Effector CD4-positive, alpha-beta T cell (primary cell): ENCODE measurements around the gene RASL10A.

Source experiments
- DNase-seq: peaks from one replicate; pipeline ENCODE4 v3.0.0-alpha.2; 2020

Gene RASL10A

DNA sequence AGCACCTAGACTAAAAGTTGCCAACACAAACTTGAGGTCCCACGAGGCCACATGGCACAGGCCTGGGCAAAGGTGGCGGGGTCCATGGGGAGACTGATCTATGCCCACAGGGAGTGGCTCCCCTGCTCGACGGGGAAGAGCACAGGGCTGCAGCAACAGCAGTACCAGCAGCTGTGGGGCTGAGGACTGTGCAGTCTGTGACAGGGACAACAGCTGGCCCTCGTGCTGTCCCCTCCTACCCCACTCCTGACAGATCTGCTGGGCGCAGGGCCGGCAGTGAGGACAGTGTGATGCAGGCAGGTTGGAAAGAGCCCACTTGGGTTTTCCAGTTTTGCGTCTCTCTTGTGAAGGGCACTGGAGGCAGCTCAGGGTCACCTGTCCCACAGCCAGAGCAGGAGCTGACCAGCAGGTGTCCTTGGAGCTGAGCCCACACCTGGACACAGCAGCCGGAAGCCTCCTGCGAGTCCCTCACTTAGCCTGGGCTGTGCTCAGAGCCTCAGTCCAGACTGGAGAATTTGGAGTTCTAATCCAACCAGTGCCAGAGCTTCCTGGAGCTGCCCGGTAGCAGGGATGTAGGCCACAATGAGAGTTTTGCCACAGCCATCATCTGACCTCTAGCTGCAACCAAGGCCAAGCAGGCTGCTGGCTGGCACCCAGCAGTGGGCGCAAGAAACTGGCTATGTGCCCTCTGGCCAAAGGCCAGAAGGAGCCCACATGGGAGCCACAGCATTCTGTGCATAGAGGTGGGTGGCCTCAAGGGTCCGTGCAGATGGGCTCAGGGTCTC lies 12.6 kb downstream of the RASL10A start:
- no peak for DNase-seq

DNA sequence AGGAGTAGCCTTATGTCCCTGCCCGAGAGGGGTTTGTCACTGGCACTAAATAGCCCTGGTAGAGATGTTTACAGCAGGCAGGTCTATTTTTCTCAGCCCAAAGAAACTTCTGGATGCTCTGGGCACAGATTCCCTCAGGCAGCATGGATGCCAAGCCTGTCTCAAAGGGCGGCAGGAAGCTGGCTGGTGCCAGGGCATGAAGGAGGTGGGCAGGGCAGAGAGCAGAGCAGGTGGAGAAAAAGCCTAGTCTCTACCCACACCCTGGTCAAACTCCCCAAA lies 13.2 kb downstream of the RASL10A start:
- no peak for DNase-seq

DNA sequence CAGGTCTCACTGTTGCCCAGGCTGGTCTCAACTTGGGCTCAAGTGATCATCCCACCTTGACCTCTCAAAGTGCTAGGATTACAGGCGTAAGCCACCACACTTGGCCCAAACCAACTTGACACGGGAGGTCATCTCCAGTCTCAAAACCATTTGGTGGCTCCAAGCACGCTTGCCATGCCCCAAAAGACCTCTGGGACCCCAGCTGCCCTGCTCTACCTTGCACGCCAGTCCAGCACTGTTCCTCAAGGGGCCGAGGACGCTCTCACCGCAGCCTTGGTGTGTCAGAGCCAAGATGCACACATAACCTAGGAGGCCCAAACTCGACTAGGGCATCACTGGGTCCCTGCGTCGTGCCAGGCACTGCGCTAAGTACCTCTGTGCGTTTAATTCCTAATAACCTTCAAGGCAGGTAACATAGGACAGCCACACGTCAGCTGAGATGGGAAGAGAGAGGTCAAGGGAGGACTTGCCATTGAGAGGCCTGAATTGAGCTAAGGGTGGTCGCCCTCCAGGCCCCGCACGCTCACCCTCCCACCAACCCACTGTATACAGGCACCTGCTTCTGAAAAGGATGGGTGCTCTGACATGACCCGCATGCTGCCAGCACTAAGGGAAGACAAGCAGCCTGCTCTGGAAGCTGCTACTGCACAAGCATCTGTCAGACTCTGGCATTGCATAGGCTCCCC lies 13.6 kb downstream of the RASL10A start:
- DNase-seq: no peak

DNA sequence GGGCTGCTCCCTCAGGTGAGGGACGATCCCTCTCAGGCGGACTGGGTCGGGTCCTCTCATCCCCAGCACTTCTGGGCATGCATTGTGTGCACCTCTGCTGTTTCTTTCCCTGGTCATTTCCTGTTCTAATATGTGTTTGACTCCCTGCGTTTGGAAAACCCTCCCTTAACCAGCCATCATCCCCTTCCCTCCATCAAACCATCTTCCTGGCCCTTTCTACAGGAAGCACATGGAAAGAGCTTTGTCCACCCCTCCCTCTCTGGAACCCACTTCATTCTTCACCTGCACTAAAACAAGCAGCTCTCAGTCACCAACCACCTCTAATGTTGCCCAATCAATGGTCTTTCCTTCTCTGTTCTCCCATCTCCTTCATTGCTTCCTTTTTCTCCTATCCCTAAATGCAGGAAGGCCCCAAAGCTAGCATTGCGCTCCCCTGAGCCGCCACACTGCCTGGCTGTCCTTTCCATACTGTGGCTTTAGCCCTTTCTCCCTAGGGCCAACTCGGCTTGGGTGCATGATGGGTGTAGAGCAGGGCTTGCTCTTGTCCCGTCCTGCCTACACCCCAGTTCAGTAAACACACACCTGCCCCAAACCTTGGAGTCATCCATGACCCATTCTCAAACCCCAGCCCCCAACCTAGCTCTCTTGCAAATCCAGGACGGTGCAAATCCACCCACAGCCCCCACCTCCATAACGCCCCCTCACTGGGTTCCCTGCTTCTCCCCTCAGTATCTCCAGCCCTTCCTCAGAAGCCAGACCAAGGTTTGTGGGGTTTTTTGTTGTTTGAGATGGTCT lies 14.5 kb downstream of the RASL10A start:
- DNase-seq: no peak

DNA sequence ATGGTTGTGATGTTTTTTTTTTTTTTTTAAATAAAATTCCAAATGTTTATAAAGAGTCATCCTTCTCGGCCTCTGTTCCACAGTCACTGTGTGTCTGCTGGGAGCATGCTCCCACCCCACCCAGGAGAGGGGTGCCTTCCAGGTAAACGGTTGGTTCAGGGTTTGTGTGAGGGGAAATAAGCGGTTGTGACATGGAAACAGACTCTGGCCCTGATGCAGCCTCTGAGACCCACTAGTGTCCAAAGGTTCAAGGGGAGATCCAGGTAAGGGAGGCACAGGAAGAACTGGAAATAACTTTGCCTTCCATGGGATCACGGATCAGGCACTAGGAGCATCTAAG lies 15.1 kb downstream of the RASL10A start:
- no peak for DNase-seq

DNA sequence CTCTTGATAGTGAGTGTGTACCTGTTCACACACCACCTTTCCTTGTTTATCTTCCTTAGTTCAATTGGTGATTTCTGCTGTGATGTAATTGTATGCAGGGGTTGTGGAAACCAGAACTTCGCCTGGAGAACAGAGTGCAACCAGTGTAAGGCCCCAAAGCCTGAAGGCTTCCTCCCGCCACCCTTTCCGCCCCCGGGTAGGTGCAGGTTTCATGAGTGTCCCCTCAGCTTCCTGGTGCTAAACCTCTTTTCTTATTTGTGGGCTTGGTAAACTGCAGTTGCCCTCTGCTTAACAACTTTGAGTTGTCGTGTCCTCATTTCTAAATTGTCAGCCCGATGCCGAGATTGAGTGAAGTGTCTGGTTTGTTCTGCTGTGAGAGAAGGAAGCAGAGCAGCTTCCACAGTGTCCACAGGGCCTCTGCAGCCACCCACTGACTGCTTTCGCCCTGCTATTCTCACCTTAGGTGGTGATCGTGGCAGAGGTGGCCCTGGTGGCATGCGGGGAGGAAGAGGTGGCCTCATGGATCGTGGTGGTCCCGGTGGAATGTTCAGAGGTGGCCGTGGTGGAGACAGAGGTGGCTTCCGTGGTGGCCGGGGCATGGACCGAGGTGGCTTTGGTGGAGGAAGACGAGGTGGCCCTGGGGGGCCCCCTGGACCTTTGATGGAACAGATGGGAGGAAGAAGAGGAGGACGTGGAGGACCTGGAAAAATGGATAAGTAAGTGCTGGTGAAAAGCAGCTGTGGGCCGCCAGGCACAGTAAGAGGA lies 16.2 kb downstream of the RASL10A start:
- no peak for DNase-seq

DNA sequence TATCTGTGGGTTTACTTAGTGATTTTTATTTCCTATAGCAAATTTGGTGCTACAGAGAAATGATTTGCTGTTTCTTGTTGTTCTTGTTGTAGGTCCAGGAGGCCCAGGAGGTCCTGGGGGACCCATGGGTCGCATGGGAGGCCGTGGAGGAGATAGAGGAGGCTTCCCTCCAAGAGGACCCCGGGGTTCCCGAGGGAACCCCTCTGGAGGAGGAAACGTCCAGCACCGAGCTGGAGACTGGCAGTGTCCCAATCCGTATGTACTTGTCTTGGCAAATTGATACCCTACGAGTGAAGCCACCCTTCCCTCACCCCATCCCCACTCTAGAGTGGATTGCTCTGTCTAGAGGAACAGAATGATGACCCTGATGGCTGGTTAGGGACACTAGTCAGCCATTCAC lies 16.9 kb downstream of the RASL10A start:
- no peak for DNase-seq

DNA sequence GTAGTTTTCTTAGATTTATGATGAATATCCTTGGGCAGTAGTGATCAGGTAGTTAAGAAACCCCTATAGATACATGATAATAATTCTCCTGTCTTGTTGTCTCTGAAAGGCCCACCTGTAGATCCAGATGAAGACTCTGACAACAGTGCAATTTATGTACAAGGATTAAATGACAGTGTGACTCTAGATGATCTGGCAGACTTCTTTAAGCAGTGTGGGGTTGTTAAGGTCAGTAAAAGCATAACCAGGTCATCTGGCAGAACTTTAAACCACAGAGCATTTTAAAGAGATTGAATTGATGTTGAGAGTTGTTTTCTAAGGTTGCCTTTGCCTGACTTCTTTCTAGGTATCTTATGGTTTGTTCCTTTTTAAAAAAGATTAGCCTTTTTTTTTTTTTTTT lies 23.1 kb downstream of the RASL10A start:
- no peak for DNase-seq

DNA sequence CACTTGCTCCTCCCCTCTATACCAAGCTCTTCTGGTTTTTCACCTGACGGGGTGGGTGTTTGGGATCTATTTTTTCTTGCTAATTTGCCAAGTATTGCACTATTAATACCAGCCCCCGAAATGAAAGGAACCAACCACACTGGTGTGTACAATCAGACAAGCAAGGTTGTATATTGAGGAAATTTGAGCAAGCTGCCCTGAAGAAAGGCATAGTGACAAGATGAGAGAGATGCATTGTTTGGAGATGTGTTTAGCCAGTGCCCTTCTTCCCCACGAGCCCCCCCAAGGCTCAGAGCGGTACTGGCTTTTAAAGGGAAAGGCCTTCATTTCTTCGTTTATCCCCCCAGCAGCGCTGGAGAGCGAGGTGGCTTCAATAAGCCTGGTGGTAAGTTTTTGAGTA lies 24.3 kb downstream of the RASL10A start:
- no peak for DNase-seq

DNA sequence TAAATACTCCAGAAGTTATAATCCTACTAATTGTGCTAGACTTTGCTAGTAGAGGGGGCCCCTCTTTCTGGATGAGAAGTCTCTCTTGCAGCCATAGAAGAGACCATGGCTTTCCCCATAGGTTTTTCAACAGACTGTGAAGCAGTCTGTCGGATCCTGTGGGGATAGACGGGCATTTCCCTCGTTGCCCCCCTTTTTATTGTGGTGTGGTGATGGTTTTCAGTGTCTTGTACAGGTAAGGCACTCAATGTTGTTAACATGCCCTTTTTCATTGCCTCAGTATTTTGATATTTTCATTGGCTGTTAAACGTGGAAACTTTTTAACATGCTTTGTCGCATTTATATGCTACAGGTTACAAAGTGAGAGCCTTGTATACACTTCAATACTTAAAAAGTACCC lies 25.4 kb downstream of the RASL10A start:
- no peak for DNase-seq

DNA sequence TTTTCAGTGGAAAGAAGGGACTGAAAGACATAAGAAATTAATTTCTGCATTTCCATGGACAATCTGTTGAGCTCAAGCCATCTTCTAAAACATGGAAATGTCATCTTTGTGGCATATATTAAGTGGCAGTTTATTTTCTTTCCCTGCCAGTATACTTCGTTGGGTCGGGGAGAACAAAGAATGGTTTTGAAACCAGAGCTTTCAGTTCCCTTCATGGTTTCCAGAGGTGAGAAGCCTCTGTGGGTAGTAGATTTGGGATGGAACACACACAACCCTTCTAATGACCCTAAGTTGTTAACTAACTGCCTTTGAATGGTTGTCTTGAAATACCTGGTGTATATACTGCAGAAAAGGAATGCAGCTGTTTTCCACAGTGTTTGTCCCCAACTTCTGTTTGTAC lies 26.7 kb downstream of the RASL10A start:
- DNase-seq: no peak

DNA sequence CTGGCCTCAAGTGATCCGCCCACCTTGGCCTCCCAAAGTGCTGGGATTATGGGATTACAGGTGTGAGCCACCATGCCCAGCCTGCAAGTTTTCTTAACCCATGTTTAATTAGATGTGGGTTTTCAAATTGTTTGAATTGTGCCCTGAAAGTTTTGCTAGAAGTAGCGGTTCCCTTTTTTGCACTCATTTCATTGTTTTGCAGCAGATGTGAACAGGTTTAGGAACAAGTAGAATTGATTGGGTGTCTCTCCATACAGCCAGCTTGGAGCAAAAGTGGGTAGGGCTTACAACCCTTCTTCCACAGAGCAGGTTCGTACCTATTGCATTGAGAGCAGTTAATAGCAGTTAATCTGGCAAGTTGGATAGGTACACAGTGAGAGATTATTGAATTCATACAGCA lies 31.3 kb downstream of the RASL10A start:
- no peak for DNase-seq

DNA sequence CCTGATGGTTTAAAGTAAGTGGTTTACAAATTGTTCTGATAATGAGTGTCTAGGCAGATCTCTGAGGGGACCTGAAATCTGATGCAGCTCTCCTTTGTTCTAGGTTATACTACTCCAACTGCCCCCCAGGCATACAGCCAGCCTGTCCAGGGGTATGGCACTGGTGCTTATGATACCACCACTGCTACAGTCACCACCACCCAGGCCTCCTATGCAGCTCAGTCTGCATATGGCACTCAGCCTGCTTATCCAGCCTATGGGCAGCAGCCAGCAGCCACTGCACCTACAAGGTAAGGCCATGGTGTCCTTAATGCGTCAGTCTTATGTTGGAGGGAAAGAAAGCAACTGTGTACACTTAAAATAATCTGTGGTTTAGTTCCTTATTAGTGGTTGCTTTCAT lies 37.6 kb downstream of the RASL10A start:
- DNase-seq: no peak

DNA sequence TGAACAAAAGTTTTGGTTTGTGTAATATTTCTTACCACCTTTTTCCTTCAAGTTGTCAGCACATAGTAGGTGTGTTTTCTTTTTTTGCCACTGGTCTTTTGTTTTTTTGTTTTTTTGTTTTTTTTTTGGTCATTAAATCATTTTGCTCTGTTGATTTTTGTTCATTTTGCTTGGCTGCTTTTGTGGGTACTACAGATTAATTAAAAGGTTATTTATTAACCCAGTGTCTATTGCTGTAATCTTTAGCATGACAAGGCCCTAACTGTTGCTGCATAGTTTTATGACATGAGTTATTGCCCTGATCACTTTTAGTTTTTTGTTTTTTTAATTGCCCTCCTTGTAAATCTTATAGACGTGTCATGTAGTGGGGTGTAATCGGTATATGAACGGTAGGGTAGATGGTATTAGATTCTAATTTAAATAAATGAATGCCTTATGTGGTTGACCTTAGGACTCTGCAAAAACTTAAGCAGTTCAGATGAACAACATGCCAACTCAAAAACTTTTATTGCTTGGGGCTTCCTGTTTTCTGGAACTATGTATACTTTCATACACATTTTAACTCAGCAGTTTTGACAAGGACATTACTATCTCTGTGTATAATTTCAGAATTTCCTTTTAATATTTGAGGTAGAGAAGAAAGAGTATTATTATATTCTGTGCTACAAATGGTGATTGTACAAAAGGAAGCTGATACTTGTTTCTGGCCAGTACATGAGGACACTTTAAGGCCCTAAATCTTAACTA lies 39.5 kb downstream of the RASL10A start:
- no peak for DNase-seq

DNA sequence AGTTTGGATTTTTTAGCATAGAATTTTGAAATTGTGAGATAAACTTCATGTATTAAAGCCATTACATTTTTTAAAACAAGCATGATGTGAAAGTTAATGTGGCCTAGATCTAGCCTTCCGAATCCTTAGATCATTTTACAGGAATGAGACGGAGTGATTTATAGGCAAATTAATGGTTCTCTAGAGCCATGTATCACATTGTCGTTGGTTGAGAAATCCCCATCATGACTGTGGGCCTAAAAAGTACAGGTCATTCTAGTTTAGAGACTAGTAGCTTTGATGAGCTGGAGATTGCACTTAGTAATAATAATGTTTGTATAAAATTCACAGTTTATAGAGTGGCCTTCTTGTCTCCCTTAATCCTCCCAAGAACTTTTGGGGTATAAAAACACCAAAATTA lies 40.3 kb downstream of the RASL10A start:
- DNase-seq: no peak

DNA sequence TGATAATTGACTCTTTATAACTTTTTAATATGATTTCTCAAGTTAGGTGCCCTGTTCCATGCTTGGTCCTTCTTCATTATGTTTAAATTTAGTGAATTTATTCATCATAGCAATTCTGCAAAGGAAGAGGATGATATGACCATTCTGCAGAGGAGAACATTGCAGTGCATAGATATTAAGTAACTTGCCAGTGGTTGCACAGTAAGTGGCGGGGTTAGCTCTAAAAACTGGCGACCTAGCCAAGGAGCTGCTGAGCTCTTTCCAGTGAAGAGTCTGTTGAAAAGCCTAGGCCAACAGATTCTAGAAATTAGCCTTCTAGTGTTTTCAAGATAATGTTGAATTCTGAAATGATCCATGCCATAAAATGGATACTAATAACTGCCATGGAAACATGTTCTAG lies 42.9 kb downstream of the RASL10A start:
- no peak for DNase-seq

DNA sequence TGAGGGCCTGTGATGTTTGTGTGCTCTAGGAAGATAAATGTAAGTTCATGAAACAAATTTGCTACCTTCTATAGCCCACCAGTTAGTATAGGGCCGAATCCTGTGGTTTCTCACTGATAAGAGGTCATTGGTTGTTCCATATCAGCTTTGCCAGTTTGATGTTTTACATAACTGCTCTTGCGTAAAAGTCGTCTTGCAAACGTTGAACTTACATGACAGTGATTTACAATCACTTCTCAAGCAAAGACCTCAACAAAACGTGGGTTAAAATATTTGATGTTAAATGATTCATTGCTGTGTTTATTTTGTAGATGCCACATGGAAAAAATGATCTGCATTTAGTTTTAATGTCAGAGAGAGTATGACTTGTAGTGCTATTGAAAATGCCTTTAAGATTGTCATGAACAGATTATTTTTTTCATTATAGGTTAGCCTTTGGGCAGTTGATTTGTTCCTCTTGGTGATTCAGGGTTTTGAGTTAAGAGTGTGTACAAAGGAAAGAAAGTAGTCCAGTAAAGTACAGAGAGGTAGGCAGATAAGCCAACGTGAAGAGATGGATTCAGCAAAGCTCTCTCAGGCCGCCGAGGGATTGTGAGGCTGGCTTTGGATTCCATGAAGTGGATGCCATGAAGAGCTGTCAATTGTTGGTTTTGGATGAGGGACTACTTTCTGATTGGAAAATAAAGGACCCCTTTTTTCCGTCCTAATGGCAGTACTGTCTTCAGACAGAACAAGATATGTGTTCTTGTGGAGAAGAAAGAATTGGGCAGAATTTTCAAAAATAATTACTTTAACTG lies 44.8 kb downstream of the RASL10A start:
- no peak for DNase-seq

DNA sequence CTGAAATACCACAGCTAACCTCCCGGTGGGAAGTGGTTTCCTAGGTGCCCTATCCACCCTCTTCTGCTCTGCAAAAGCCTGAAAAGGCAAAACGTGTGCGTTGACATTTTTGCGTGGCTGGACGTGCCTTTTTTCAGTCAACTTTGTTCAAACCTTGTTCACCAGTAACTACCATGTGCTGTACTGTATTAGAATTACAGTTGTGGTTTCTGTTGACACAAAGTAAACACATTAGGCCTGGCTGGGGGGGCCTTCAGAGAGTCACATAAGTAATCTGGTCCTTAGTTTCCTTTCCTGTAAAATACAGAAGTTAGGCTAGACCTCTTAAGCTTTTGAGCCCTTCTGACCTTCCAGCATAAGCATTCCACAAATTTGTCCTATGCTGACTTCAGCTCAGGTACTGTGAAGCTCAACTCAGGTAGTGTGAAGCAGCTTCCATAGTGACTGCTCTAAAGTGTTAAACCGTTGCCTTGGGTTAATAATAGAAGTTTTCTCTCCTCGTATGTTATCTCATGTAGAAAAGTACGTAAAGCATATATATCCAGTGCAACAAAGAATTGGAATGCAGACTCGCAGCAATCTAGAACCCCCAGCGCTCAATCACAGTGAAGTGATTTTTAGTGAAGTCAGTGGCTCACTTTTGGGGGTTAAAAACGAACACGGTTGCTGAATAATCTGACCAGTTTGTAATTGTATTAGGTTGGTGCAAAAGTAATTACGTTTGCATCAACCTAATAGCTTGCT lies 45.6 kb downstream of the RASL10A start:
- no peak for DNase-seq

DNA sequence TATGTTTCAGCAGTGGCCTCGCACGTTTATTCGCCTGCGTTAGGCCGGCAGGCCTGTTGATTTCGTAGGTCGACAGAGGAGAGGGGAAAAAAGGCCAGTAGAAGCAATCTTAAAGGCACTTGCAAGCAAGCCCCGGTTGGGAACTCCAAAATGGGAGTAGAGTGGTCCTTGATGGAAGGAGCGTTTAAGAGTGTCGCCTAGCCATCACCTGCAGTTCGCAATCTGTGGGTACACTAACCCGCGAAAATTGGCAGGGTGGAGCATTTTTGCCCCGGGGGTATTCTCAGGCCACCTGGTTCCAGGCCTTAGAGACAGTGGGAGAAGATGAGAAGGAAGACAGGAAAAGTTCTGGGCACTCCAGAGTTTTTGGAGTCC lies 46.3 kb downstream of the RASL10A start:
- no peak for DNase-seq

DNA sequence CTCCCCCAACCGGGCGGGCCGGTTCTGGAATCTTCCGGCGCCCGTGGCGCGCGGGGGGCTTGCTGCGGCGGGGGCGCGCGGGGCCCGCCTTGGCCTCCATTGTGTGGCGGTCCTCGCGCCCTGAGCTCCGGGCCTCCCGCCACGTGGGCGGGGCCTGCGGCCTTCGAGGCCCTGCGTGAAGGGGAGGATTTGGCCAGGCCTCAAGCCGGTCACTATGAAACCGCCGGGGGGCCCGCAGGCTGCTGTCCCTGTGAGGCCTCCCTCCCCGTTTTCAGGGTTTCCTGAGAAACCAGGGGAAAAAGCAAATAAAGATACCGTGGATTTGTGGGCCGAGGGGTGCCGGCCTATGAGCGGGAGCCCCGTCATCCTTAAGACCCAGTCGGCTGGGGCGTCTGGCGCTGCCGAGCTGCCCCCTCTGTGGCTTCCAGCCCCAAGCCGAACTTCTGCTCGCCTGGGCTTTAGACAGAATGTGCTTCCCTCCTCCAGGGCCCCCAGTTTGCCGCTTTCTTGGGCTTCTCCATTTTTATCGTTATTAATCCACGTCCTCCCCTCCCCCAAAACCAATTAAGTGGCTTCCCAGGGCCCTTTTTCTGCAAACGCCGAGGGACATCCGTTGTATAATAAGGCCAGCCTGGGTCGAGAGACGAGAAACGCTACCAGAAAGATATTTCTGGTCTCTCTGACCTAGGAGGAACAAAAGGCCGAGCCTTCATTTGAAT lies 46.8 kb downstream of the RASL10A start:
- DNase-seq: peak; percentile 22
